Measurements from ENCODE around the gene IKBKE. TPM values are rescaled to one million over a fixed set of nuclear protein-coding genes. Genes with fewer than 3 reads are reported as not detected.

The IKBKE gene
- total RNA-seq, 1 donor from 2014 or later, result 7.5 TPM

GRCh38 chr1:206524739-206525364, 54.6 kb downstream of the IKBKE start:
- TF ChIP-seq CTCF (IDR thresholded peaks at IDR 0.05), result no peak
- H3K4me3 Mint-ChIP-seq (ENCODE audit: unreplicated experiment), result no peak overlapping the region
- H3K4me1 Mint-ChIP-seq (ENCODE audit: unreplicated experiment), result peaks cover 10% of the 10 kb centered on the region
- no peak for DNase-seq (ENCODE audit: extremely low spot score, unreplicated experiment)
- H3K27ac Mint-ChIP-seq (ENCODE audit: unreplicated experiment), result no peak overlapping the region
- no peaks in the 10 kb centered on the region for H3K9me3 Mint-ChIP-seq (ENCODE audit: unreplicated experiment)
- H3K27me3 Mint-ChIP-seq (ENCODE audit: unreplicated experiment), result peaks cover 33% of the 10 kb centered on the region
- H3K36me3 Mint-ChIP-seq (ENCODE audit: unreplicated experiment), result no peaks in the 10 kb centered on the region

- Mint-ChIP-seq H3K9me3 (ENCODE audit: unreplicated experiment) (no peaks in the 10 kb centered on the region), H3K27me3 (ENCODE audit: unreplicated experiment) (peaks cover 30% of the 10 kb centered on the region), H3K27ac (ENCODE audit: unreplicated experiment) (no peak overlapping the region), H3K4me1 (ENCODE audit: unreplicated experiment) (peaks cover 10% of the 10 kb centered on the region), H3K36me3 (ENCODE audit: unreplicated experiment) (no peaks in the 10 kb centered on the region), H3K4me3 (ENCODE audit: unreplicated experiment) (no peak overlapping the region)
- no peak for TF ChIP-seq CTCF (IDR thresholded peaks at IDR 0.05)
- DNase-seq (ENCODE audit: extremely low spot score, unreplicated experiment), result no peak
These were observed 56.0 kb downstream of the IKBKE start for GRCh38 chr1:206526064-206526911.

- Mint-ChIP-seq H3K27me3 (ENCODE audit: unreplicated experiment) (peaks cover 30% of the 10 kb centered on the region), H3K36me3 (ENCODE audit: unreplicated experiment) (no peaks in the 10 kb centered on the region), H3K4me3 (ENCODE audit: unreplicated experiment) (no peak overlapping the region), H3K9me3 (ENCODE audit: unreplicated experiment) (no peaks in the 10 kb centered on the region), H3K27ac (ENCODE audit: unreplicated experiment) (no peak overlapping the region), H3K4me1 (ENCODE audit: unreplicated experiment) (peaks cover 10% of the 10 kb centered on the region)
- TF ChIP-seq CTCF (IDR thresholded peaks at IDR 0.05), result no peak
- DNase-seq (ENCODE audit: extremely low spot score, unreplicated experiment), result no peak
These were observed 59.1 kb downstream of the IKBKE start for GRCh38 chr1:206529425-206529824.

GRCh38 chr1:206532368-206532767, 62.1 kb downstream of the IKBKE start:
- Mint-ChIP-seq H3K27me3 (ENCODE audit: unreplicated experiment) (peaks cover 41% of the 10 kb centered on the region), H3K4me3 (ENCODE audit: unreplicated experiment) (no peak overlapping the region), H3K4me1 (ENCODE audit: unreplicated experiment) (peaks cover 11% of the 10 kb centered on the region), H3K27ac (ENCODE audit: unreplicated experiment) (no peak overlapping the region), H3K36me3 (ENCODE audit: unreplicated experiment) (no peaks in the 10 kb centered on the region), H3K9me3 (ENCODE audit: unreplicated experiment) (no peaks in the 10 kb centered on the region)
- no peak for TF ChIP-seq CTCF (IDR thresholded peaks at IDR 0.05)
- DNase-seq (ENCODE audit: extremely low spot score, unreplicated experiment), result no peak

DNA sequence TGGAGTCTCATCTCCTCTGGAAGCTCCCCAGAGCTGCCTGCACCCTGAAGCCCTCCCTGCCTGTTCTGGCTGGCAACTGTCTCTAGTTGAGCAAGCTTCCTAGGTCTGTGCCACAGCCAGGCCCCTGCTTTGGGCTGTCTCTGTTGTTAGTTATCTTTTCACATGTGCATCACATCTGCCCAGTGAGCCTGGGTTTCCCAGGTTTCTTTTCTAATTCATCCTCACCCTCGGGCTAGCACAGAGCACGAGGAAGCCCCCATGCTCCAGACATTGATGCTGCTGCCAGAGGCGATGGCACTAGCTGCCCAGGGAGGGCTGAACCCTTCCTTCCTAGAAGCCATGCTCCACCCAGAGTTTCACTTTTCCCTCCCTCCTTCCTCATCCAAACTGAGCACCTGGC, 64.3 kb downstream of the IKBKE start:
- no peak overlapping the region for H3K4me3 Mint-ChIP-seq (ENCODE audit: unreplicated experiment)
- H3K36me3 Mint-ChIP-seq (ENCODE audit: unreplicated experiment), result no peaks in the 10 kb centered on the region
- H3K9me3 Mint-ChIP-seq (ENCODE audit: unreplicated experiment), result no peaks in the 10 kb centered on the region
- no peak for TF ChIP-seq CTCF (IDR thresholded peaks at IDR 0.05)
- peaks cover 11% of the 10 kb centered on the region for H3K4me1 Mint-ChIP-seq (ENCODE audit: unreplicated experiment)
- peaks cover 40% of the 10 kb centered on the region for H3K27me3 Mint-ChIP-seq (ENCODE audit: unreplicated experiment)
- no peak for DNase-seq (ENCODE audit: extremely low spot score, unreplicated experiment)
- no peak overlapping the region for H3K27ac Mint-ChIP-seq (ENCODE audit: unreplicated experiment)

All from osteocyte (in vitro differentiated cells).